ENCODE data around the gene HDAC4. TPM values are rescaled to one million over a fixed set of nuclear protein-coding genes. Genes with fewer than 3 reads are reported as not detected.

HDAC4 gene
- total and polyA plus RNA-seq, 2 experiments from 2014 or later = 8.1 to 41.8 TPM

DNA sequence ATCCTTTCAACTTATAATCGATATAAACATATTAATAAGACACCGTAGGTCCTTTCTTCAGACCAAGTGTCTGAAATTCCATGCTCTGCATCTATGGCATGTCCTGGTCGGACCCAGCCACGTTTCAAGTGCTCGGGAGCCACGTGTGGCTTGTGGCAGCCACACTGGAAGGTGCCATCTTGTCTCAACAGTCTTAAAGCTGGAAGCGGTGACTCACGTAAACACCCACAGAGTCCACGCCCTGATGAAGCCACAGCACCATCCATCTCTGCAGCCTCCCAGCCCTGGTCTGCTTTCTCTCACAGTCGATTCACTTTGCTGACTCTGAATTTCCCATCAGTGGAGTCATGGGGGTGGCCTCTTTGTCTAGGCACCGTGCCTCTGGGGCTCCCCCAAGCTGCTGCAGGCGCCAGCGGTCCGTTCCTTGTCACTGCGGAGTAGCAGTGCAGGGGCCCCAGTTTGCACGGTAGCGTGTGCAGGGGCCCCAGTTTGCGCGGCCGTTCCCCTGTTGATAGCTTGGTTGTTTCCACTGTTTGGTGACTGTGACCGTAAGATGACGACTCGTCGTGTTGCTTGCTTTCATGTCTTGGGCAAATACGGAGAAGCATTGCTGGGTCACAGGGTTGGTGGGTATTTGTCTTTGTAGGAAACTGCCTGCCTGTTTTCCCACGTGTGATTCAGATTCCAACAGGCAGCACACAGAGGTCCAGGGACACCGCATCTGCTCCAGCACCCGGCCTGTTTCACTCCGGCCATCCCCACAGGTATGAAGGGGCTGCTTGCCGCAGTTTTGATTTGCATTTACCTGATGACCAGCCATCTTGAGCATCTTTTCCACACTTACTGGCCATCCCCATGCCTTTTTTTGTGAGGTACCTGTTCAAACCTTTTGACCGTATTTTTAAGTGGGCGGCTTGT is 240.3 kb downstream of the HDAC4 start (continued):
- TF ChIP-seq, protein P1, sequence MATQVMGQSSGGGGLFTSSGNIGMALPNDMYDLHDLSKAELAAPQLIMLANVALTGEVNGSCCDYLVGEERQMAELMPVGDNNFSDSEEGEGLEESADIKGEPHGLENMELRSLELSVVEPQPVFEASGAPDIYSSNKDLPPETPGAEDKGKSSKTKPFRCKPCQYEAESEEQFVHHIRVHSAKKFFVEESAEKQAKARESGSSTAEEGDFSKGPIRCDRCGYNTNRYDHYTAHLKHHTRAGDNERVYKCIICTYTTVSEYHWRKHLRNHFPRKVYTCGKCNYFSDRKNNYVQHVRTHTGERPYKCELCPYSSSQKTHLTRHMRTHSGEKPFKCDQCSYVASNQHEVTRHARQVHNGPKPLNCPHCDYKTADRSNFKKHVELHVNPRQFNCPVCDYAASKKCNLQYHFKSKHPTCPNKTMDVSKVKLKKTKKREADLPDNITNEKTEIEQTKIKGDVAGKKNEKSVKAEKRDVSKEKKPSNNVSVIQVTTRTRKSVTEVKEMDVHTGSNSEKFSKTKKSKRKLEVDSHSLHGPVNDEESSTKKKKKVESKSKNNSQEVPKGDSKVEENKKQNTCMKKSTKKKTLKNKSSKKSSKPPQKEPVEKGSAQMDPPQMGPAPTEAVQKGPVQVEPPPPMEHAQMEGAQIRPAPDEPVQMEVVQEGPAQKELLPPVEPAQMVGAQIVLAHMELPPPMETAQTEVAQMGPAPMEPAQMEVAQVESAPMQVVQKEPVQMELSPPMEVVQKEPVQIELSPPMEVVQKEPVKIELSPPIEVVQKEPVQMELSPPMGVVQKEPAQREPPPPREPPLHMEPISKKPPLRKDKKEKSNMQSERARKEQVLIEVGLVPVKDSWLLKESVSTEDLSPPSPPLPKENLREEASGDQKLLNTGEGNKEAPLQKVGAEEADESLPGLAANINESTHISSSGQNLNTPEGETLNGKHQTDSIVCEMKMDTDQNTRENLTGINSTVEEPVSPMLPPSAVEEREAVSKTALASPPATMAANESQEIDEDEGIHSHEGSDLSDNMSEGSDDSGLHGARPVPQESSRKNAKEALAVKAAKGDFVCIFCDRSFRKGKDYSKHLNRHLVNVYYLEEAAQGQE (IDR thresholded peaks at IDR 0.05; ENCODE audit: unreplicated experiment) = no peak
- no peak for TF ChIP-seq ZNF114 (CRISPR knock-in tag; IDR thresholded peaks at IDR 0.05)
- no peak for TF ChIP-seq EZH2 (IDR thresholded peaks at IDR 0.05; ENCODE audit: low read depth, unreplicated experiment)
- no peak for TF ChIP-seq EZH2phosphoT487 (IDR thresholded peaks at IDR 0.05; ENCODE audit: unreplicated experiment)
- TF ChIP-seq, protein P2, sequence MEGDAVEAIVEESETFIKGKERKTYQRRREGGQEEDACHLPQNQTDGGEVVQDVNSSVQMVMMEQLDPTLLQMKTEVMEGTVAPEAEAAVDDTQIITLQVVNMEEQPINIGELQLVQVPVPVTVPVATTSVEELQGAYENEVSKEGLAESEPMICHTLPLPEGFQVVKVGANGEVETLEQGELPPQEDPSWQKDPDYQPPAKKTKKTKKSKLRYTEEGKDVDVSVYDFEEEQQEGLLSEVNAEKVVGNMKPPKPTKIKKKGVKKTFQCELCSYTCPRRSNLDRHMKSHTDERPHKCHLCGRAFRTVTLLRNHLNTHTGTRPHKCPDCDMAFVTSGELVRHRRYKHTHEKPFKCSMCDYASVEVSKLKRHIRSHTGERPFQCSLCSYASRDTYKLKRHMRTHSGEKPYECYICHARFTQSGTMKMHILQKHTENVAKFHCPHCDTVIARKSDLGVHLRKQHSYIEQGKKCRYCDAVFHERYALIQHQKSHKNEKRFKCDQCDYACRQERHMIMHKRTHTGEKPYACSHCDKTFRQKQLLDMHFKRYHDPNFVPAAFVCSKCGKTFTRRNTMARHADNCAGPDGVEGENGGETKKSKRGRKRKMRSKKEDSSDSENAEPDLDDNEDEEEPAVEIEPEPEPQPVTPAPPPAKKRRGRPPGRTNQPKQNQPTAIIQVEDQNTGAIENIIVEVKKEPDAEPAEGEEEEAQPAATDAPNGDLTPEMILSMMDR (conservative IDR thresholded peaks at IDR 0.05; ENCODE audit: low read depth in 2 of 2) = no peak
- TF ChIP-seq CREB1 (CRISPR knock-in tag; IDR thresholded peaks at IDR 0.05; ENCODE audit: low read depth) = no peak
- TF ChIP-seq POLR2AphosphoS5 (IDR thresholded peaks at IDR 0.05; ENCODE audit: low read depth) = no peak

DNA sequence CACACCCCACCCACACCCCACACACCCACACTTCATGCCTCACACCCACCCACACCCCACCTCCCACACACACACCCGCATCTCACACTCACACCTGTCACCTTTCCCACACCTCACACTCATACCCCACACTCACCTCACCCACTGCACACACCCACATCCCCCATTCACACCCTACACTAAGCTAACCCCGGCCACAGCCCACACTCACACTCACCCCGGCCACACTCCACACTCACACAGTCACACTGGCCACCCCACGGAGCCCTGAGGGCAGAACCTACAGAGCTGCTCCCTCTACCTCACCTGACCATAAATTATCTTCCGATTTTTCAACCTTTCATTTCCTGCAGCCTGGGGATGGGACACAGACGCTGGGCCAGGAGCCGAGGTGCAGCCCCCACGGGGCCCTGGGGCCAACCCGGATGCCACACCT is 241.3 kb downstream of the HDAC4 start:
- no peaks in the 10 kb centered on the region for H3K79me2 ChIP-seq (replicated peaks; ENCODE audit: insufficient read depth)
- no peak overlapping the region for H3K27ac Mint-ChIP-seq
- DNase-seq (ENCODE audit: low spot score) = no peak
- H3K9me3 Mint-ChIP-seq = no peaks in the 10 kb centered on the region; the same call in 2 of the 3 replicates
- ATAC-seq = no peak
- no peak overlapping the region for H3K27ac ChIP-seq (ENCODE audit: low read depth)
- no peaks in the 10 kb centered on the region for H3K4me1 ChIP-seq (ENCODE audit: insufficient read depth)
- no peaks in the 10 kb centered on the region for H3K27me3 ChIP-seq (ENCODE audit: insufficient read depth)
- no peak overlapping the region for H2AFZ ChIP-seq
- peaks cover 3% of the 10 kb centered on the region for H4K20me1 ChIP-seq (replicated peaks; ENCODE audit: insufficient read depth)
- H3K9me2 ChIP-seq (ENCODE audit: insufficient read depth) = no peaks in the 10 kb centered on the region
- no peak overlapping the region for H3K4me2 ChIP-seq
- H3K4me3 ChIP-seq = no peak overlapping the region
- peaks cover 9% of the 10 kb centered on the region for H3K27me3 Mint-ChIP-seq (ENCODE audit: insufficient read depth, low read depth, poor library complexity)
- H3K4me3 Mint-ChIP-seq = no peak overlapping the region
- H3K36me3 ChIP-seq (ENCODE audit: insufficient read depth) = no peaks in the 10 kb centered on the region
- TF ChIP-seq CREB1 (CRISPR knock-in tag; IDR thresholded peaks at IDR 0.05; ENCODE audit: low read depth) (no peak), POLR2AphosphoS5 (IDR thresholded peaks at IDR 0.05; ENCODE audit: low read depth) (no peak), EZH2 (IDR thresholded peaks at IDR 0.05; ENCODE audit: low read depth, unreplicated experiment) (no peak), ZNF114 (CRISPR knock-in tag; IDR thresholded peaks at IDR 0.05) (no peak), NANOG (IDR thresholded peaks at IDR 0.05; ENCODE audit: borderline replicate concordance) (no peak)
- TF ChIP-seq, protein P1 (IDR thresholded peaks at IDR 0.05; ENCODE audit: unreplicated experiment) = no peak
- H3K4me1 Mint-ChIP-seq = peaks cover 7% of the 10 kb centered on the region
- H3F3A ChIP-seq (replicated peaks; ENCODE audit: low read depth) = no peaks in the 10 kb centered on the region
- peaks cover 32% of the 10 kb centered on the region for H3K36me3 Mint-ChIP-seq (ENCODE audit: low read depth)

All from GM23338 (cell line).